H1 (cell line): ENCODE measurements around the gene TRIM29. TPM values are rescaled to one million over a fixed set of nuclear protein-coding genes. Genes with fewer than 3 reads are reported as not detected.

ENCODE experiments used
- ATF3 ChIP-seq: IDR thresholded peaks from 2 replicates; pipeline ENCODE4 v1.6.1; 2011; ENCODE audit warnings: low read depth, mild to moderate bottlenecking, low read length; ENCODE audit not compliant: insufficient read depth
- HDAC2 ChIP-seq, 2 experiments: fragments of 300-600 bp in 1 of 2; sonication (generic) in 1 of 2; IDR thresholded peaks; 2 replicates each; pipeline ENCODE4 v1.6.1; 2011 to 2012; ENCODE audit warnings: low read depth in 2 of 2, low read length in 2 of 2, mild to moderate bottlenecking in 2 of 2, moderate library complexity in 2 of 2, borderline replicate concordance in 1 of 2, inconsistent platforms in 1 of 2
- RAD21 ChIP-seq, 2 experiments: IDR thresholded peaks in 1 of 2; conservative IDR thresholded peaks in 1 of 2; 2 replicates each; pipeline ENCODE4 v1.6.1; 2011; ENCODE audit warnings: low read depth in 2 of 2, low read length in 2 of 2, improper control_type of control experiment in 1 of 2, inconsistent platforms in 1 of 2, mild to moderate bottlenecking in 1 of 2, moderate library complexity in 1 of 2
- polyA plus RNA-seq, 7 experiments: library from polyadenylated mRNA; depleted of rRNA in 3 of 7; stranded (reverse) in 5 of 7; unstranded in 2 of 7; fragments of >200 nt in 5 of 7; fragments of 200-250 nt in 2 of 7; gene quantifications; 1 replicate in 5 of 7; 2 replicates in 1 of 7; 4 replicates in 1 of 7; pipeline versions ENCODE4 v1.2.1 to v1.2.3, GENCODE V29; 2011 to 2013; ENCODE audit warnings: missing spikeins in 2 of 7, mixed read lengths in 2 of 7
- total RNA-seq: library from RNA; stranded (reverse); fragmentation: NEBNext Ultra II Directional; extraction: Animal tissue kit (Norgen Biotek cat#: 25700); gene quantifications from 2 replicates; pipeline ENCODE4 v1.2.1, GENCODE V29; 2021

TRIM29 gene
- total and polyA plus RNA-seq, 2 of the 8 experiments (the other 6 are each of a cell fraction or from before 2014, with no cell fraction given) = 0.17 to 0.43 TPM

- no peak for TF ChIP-seq ATF3
- TF ChIP-seq RAD21 (IDR thresholded peaks at IDR 0.05 in 1 of 2, conservative IDR thresholded peaks at IDR 0.05 in 1 of 2; ENCODE audit: low read depth in 2 of 2, low read length in 2 of 2) = no peak
- TF ChIP-seq HDAC2 (IDR thresholded peaks at IDR 0.05; ENCODE audit: borderline replicate concordance in 1 of 2, low read depth in 2 of 2, low read length in 2 of 2) = no peak
Measured at GRCh38 chr11:120119121-120119520, 18.8 kb downstream of the TRIM29 start (continued).
